Measurements from ENCODE around the gene MGRN1. TPM values are rescaled to one million over a fixed set of nuclear protein-coding genes. Genes with fewer than 3 reads are reported as not detected.

The MGRN1 gene
- total RNA-seq, 6 donors from 2014 or later: 49.0 to 148 (median 99.1) TPM

DNA sequence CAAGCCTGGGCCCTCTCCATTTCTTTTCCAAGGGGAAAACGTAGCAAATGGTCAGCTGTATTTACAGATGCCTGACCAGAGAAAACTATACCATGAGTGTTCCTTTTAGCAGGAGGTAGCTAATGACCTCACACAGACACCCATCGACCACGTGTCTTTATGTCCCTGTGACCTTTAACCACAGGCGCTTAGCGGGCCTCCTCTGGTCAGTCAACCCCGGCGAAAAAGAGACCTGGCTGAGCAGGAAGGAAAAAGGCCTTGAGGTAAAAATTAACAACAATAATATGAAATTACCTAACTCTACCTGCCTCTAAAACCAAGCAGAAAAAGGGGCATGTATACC is 77.8 kb downstream of the MGRN1 start:
- 84 to 87% methylated on average over 7 of the region's 7 CpGs for WGBS, 2 donors
- Histone ChIP-seq H3K27ac (no peak overlapping the region), H3K27me3 (no peaks in the 10 kb centered on the region), H3K36me3 (peaks cover 8 to 93% (median 58%) of the 10 kb centered on the region in 4 donors), H3K9me3 (no peaks in the 10 kb centered on the region), H3K4me3 (no peak overlapping the region), H3K4me1 (no peaks in the 10 kb centered on the region)
- DNase-seq (no peak), ATAC-seq (ENCODE audit: low FRiP score in 2 of 2) (no peak)
- TF ChIP-seq POLR2AphosphoS5 (IDR thresholded peaks at IDR 0.05): no peak
- TF ChIP-seq, protein P1, sequence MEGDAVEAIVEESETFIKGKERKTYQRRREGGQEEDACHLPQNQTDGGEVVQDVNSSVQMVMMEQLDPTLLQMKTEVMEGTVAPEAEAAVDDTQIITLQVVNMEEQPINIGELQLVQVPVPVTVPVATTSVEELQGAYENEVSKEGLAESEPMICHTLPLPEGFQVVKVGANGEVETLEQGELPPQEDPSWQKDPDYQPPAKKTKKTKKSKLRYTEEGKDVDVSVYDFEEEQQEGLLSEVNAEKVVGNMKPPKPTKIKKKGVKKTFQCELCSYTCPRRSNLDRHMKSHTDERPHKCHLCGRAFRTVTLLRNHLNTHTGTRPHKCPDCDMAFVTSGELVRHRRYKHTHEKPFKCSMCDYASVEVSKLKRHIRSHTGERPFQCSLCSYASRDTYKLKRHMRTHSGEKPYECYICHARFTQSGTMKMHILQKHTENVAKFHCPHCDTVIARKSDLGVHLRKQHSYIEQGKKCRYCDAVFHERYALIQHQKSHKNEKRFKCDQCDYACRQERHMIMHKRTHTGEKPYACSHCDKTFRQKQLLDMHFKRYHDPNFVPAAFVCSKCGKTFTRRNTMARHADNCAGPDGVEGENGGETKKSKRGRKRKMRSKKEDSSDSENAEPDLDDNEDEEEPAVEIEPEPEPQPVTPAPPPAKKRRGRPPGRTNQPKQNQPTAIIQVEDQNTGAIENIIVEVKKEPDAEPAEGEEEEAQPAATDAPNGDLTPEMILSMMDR (IDR thresholded peaks at IDR 0.05): no peak
- TF ChIP-seq EP300 (IDR thresholded peaks at IDR 0.05): no peak
- TF ChIP-seq POLR2A (IDR thresholded peaks at IDR 0.05): no peak

DNA sequence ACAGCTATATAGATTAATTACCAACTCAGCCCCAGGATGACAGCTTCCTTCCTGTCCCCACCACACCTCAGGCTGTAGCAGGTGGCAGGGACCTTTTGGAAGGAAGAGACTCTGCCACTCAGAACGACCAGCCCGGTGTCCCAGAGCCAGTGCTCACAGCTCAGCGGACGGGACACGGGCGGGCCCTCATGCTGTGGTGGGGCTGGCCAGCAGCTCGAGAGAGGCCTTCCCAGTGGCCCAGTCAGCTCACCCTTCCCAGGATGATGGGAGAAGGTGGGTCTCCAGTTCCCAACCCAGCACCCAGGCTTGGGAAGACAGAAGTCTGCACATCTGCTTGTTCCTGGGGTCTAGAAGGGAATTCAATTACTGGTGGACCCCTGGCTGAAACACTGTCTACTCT is 79.3 kb downstream of the MGRN1 start:
- no peak for TF ChIP-seq POLR2AphosphoS5 (IDR thresholded peaks at IDR 0.05)
- TF ChIP-seq POLR2A (IDR thresholded peaks at IDR 0.05): no peak
- no peak for TF ChIP-seq EP300 (IDR thresholded peaks at IDR 0.05)
- TF ChIP-seq, protein P1 (IDR thresholded peaks at IDR 0.05): no peak
- Histone ChIP-seq H3K9me3 (no peaks in the 10 kb centered on the region), H3K36me3 (peaks cover 6 to 83% (median 48%) of the 10 kb centered on the region in 4 donors), H3K4me1 (no peaks in the 10 kb centered on the region), H3K4me3 (no peak overlapping the region), H3K27ac (no peak overlapping the region), H3K27me3 (no peaks in the 10 kb centered on the region)
- DNase-seq: no peak
- peak in 1 of 2 donors; percentile 15 for ATAC-seq (ENCODE audit: low FRiP score in 2 of 2)
- 66% methylated on average over 7 of the region's 7 CpGs; no CpG with 5 or more reads in 1 of the 2 donors for WGBS, 2 donors

DNA sequence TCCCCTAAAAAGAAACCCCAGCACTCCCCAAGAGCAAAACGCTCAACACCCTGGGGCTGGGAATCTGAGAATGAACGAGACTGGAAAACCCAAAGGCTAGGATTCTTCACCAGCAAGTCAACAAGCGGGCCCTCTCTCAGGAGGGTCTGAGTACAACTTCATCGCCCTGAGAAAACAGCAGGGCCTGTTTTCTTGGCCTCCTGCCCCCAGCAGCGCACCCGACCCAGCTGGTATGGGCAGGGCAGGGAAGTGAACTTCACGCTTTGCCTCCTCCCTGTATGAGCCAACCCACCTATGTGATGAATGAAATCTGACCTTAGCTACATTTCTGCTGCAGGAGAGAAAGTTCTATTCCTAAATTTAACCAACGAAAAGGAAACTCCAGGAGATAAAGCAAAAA is 79.9 kb downstream of the MGRN1 start:
- TF ChIP-seq EP300 (IDR thresholded peaks at IDR 0.05) (no peak), POLR2A (IDR thresholded peaks at IDR 0.05) (no peak), POLR2AphosphoS5 (IDR thresholded peaks at IDR 0.05) (no peak)
- TF ChIP-seq, protein P1 (IDR thresholded peaks at IDR 0.05): no peak
- DNase-seq (no peak), ATAC-seq (ENCODE audit: low FRiP score in 2 of 2) (no peak)
- H3K9me3 ChIP-seq: no peaks in the 10 kb centered on the region
- no peaks in the 10 kb centered on the region for H3K4me1 ChIP-seq
- H3K36me3 ChIP-seq: peaks cover 0 to 80% (median 44%) of the 10 kb centered on the region in 4 donors
- WGBS, 2 donors: 86 to 92% methylated on average over 7 to 8 of the region's 8 CpGs
- no peak overlapping the region for H3K4me3 ChIP-seq
- no peaks in the 10 kb centered on the region for H3K27me3 ChIP-seq
- H3K27ac ChIP-seq: no peak overlapping the region

DNA sequence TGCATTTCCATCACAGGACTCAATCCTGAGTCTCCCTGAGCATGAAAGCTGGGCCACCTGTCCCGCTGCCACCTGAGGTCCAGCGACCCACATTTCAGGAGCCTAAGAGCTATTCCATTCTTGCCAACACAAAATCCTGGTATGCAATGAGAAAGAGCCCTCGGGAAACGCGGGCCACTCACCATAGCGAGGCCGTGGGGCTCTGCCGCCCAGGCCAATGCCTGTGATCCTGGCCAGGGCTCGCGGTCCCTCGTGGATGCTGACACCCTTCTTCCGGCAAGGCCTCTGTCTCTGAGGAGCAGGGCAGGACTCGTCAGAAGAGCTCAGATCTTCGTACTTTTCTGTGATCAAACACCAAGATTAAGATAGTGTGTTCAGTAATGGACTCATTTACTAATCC is 80.3 kb downstream of the MGRN1 start:
- TF ChIP-seq EP300 (IDR thresholded peaks at IDR 0.05): no peak
- TF ChIP-seq POLR2AphosphoS5 (IDR thresholded peaks at IDR 0.05): no peak
- TF ChIP-seq, protein P1 (IDR thresholded peaks at IDR 0.05): no peak
- no peak for TF ChIP-seq POLR2A (IDR thresholded peaks at IDR 0.05)
- no peak for ATAC-seq (ENCODE audit: low FRiP score in 2 of 2)
- H3K9me3 ChIP-seq: no peaks in the 10 kb centered on the region
- no peak overlapping the region for H3K27ac ChIP-seq
- H3K4me3 ChIP-seq: no peak overlapping the region
- H3K4me1 ChIP-seq: no peaks in the 10 kb centered on the region
- H3K36me3 ChIP-seq: peaks cover 0 to 80% (median 45%) of the 10 kb centered on the region in 4 donors
- no peaks in the 10 kb centered on the region for H3K27me3 ChIP-seq
- 93 to 98% methylated on average over 14 of the region's 14 CpGs for WGBS, 2 donors
- DNase-seq: no peak

DNA sequence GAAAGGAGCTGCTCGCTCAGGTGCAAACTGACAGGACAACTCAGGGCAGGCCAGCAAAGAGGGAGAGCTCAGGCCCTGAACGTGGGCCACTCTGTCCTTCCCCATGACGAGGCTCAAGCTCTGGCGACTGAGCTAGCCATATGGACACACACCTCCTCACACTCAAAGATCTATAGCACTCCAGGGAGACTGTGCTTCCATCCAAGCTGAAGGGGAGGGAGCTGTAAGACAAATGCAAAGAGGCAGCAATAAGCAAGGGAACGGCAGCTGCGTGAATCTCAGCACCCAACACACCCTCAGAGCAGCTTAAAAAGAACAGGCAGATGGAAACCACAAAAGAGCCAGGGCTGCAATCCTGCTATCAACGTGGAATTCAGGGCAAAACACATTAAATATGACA is 82.2 kb downstream of the MGRN1 start:
- Histone ChIP-seq H3K4me3 (no peak overlapping the region), H3K36me3 (peaks cover 0 to 70% (median 38%) of the 10 kb centered on the region in 4 donors), H3K27ac (no peak overlapping the region), H3K4me1 (no peaks in the 10 kb centered on the region), H3K27me3 (no peaks in the 10 kb centered on the region), H3K9me3 (no peaks in the 10 kb centered on the region)
- DNase-seq (no peak), ATAC-seq (ENCODE audit: low FRiP score in 2 of 2) (no peak)
- 92 to 93% methylated on average over 6 to 7 of the region's 7 CpGs for WGBS, 2 donors
- TF ChIP-seq POLR2A (IDR thresholded peaks at IDR 0.05) (no peak), POLR2AphosphoS5 (IDR thresholded peaks at IDR 0.05) (no peak), EP300 (IDR thresholded peaks at IDR 0.05) (no peak)
- TF ChIP-seq, protein P1 (IDR thresholded peaks at IDR 0.05): no peak

Data from upper lobe of left lung (tissue), 6 donors.